Sigmoid colon (tissue), 7 donors: ENCODE results near the gene PTPN14. TPM values are rescaled to one million over a fixed set of nuclear protein-coding genes. Genes with fewer than 3 reads are reported as not detected.
A peak's percentile ranks its signal among the peaks of the same experiment; 100 is the strongest.

Source experiments
- DNase-seq: peaks from one replicate; pipeline ENCODE4 v3.0.0-alpha.2; 2019
- H3K27ac ChIP-seq, 4 donors: fragments of 200-600 bp; sonication (generic); one replicate each; pipeline ENCODE4 v1.5.1; 2016 to 2019; ENCODE audit warnings: mild to moderate bottlenecking in 1 of 4
- H3K27me3 ChIP-seq, 3 donors: fragments of 200-600 bp; sonication (generic); one replicate each; pipeline ENCODE4 v1.5.1; 2019; ENCODE audit warnings: mild to moderate bottlenecking in 1 of 3
- H3K36me3 ChIP-seq, 4 donors: fragments of 200-600 bp; sonication (generic); one replicate each; pipeline ENCODE4 v1.5.1; 2016 to 2019
- H3K4me1 ChIP-seq, 4 donors: fragments of 200-600 bp; sonication (generic); one replicate each; pipeline ENCODE4 v1.5.1; 2017 to 2019
- H3K4me3 ChIP-seq, 4 donors: fragments of 200-600 bp; sonication (generic); one replicate each; pipeline ENCODE4 v1.5.1; 2017 to 2019; ENCODE audit warnings: mild to moderate bottlenecking in 2 of 4, moderate library complexity in 1 of 4
- H3K9me3 ChIP-seq, 4 donors: fragments of 200-600 bp in 3 of 4; sonication (generic) in 3 of 4; one replicate each; pipeline versions ENCODE4 v1.5.1 to v1.6.1; 2013 to 2019
- EP300 ChIP-seq, 4 donors: sonication (generic); formaldehyde crosslinking; IDR thresholded peaks; one replicate each; pipeline ENCODE4 v1.6.1; 2017; ENCODE audit warnings: antibody characterized with exemption in 4 of 4
- POLR2A ChIP-seq, 2 donors: fragments of 450-650 bp; IDR thresholded peaks; one replicate each; pipeline ENCODE4 v1.6.1; 2016; ENCODE audit warnings: antibody characterized with exemption in 2 of 2, mild to moderate bottlenecking in 2 of 2, moderate library complexity in 2 of 2
- POLR2AphosphoS5 ChIP-seq, 4 donors: sonication (generic); formaldehyde crosslinking; IDR thresholded peaks; one replicate each; pipeline ENCODE4 v1.6.1; 2017; ENCODE audit warnings: antibody characterized with exemption in 4 of 4
- WGBS, 2 donors: extraction: QIAGEN DNeasy Blood & Tissue Kit; methylation state at CpG; one replicate each; pipeline ENCODE4 v1.1.7; 2013; 5-methylcytosine and 5-hydroxymethylcytosine counted together
- intact Hi-C: fragments of 100-400 bp; cut with DNase I; formaldehyde crosslinking; loops from one replicate; pipeline ENCODE4 v1.15.1; 2023
- polyA plus RNA-seq, 3 donors: library from polyadenylated mRNA; stranded (reverse); fragments of 200-250 nt; gene quantifications; one replicate each; pipeline ENCODE4 v1.2.3, GENCODE V29; 2013
- total RNA-seq, 4 donors: library from RNA; depleted of rRNA; stranded (reverse); fragments of >200 nt; gene quantifications; one replicate each; pipeline ENCODE4 v1.1.0, GENCODE V29; 2016
- TF ChIP-seq, protein P1 (sequence below), 4 experiments: fragments of 450-650 bp in 3 of 4; fragments of 200-600 bp in 1 of 4; IDR thresholded peaks; one replicate each; pipeline ENCODE4 v1.5.1; 2016 to 2019; ENCODE audit warnings: antibody characterized with exemption in 4 of 4, mild to moderate bottlenecking in 3 of 4, moderate library complexity in 2 of 4
- donor health status: healthy with polysubstance abuse.
- donor health status: Bipolar disorder and iron deficiency.
- donor health status: healthy.

Gene PTPN14
- total and polyA plus RNA-seq, 7 donors = 0.46 to 35.5 (median 20.1) TPM

DNA sequence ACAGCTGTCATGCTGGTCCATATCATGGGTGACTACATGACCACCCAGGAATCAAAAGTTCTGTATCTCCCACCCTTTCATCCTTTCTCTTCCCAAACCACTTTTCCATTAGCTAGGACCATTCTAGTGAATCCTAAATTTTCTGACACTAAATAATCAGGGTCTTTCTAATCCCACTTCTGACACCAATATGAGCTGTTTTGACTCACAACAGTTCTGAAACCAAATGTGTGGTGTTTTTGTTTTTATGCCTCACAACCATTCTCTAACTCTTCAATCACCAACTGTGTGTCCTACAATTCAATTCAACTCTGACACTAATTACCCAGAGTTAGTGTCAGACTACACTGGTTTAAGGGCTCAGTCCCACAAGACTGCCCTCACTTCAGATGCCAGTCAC, 206.5 kb downstream of the PTPN14 start:
- intact Hi-C loops = loop anchor here (5.0 kb wide), 1 partner anchor 37 kb away; no protein-coding TSS in a partner anchor
- peaks cover 0 to 18% (median 5%) of the 10 kb centered on the region in 4 donors for H3K36me3 ChIP-seq
- no peak for TF ChIP-seq EP300 (IDR thresholded peaks at IDR 0.05)
- TF ChIP-seq, protein P1, sequence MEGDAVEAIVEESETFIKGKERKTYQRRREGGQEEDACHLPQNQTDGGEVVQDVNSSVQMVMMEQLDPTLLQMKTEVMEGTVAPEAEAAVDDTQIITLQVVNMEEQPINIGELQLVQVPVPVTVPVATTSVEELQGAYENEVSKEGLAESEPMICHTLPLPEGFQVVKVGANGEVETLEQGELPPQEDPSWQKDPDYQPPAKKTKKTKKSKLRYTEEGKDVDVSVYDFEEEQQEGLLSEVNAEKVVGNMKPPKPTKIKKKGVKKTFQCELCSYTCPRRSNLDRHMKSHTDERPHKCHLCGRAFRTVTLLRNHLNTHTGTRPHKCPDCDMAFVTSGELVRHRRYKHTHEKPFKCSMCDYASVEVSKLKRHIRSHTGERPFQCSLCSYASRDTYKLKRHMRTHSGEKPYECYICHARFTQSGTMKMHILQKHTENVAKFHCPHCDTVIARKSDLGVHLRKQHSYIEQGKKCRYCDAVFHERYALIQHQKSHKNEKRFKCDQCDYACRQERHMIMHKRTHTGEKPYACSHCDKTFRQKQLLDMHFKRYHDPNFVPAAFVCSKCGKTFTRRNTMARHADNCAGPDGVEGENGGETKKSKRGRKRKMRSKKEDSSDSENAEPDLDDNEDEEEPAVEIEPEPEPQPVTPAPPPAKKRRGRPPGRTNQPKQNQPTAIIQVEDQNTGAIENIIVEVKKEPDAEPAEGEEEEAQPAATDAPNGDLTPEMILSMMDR (IDR thresholded peaks at IDR 0.05) = no peak
- TF ChIP-seq POLR2AphosphoS5 (IDR thresholded peaks at IDR 0.05) = no peak
- TF ChIP-seq POLR2A (IDR thresholded peaks at IDR 0.05) = no peak
- H3K9me3 ChIP-seq = peaks cover 0 to 3% (median 0%) of the 10 kb centered on the region in 4 donors
- H3K27me3 ChIP-seq = no peaks in the 10 kb centered on the region
- H3K4me3 ChIP-seq = no peak overlapping the region
- H3K27ac ChIP-seq = no peak overlapping the region
- DNase-seq = no peak
- H3K4me1 ChIP-seq = peaks cover 0 to 3% (median 0%) of the 10 kb centered on the region in 4 donors

DNA sequence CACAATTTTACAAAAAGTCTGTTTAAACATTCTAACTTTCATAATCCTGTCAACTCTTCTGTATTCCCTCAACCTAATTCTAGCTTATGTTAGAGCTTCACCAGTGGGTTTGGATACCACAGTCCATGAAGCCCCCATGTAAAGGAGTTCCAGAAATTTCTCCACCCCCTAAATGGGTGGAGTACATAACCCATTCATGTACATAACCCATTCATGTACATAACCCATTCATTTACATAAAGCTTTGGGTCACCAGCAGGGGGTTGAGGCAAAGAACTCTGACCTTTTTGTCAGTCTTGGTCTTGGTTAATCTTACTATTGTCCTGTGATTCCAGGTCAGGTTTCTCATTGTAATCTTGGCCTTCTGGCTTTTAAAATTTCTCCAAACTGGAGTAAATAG, 208.9 kb downstream of the PTPN14 start:
- Histone ChIP-seq H3K4me1 (peaks cover 0 to 16% (median 12%) of the 10 kb centered on the region in 4 donors), H3K27me3 (no peaks in the 10 kb centered on the region), H3K27ac (no peak overlapping the region), H3K9me3 (peaks cover 0 to 3% (median 0%) of the 10 kb centered on the region in 4 donors), H3K4me3 (no peak overlapping the region), H3K36me3 (peaks cover 0 to 13% (median 0%) of the 10 kb centered on the region in 4 donors)
- intact Hi-C loops = loop anchor here (5.0 kb wide), 1 partner anchor 40 kb away; no protein-coding TSS in a partner anchor
- TF ChIP-seq POLR2A (IDR thresholded peaks at IDR 0.05) (no peak), EP300 (IDR thresholded peaks at IDR 0.05) (no peak), POLR2AphosphoS5 (IDR thresholded peaks at IDR 0.05) (no peak)
- TF ChIP-seq, protein P1 (IDR thresholded peaks at IDR 0.05) = no peak
- DNase-seq = no peak

DNA sequence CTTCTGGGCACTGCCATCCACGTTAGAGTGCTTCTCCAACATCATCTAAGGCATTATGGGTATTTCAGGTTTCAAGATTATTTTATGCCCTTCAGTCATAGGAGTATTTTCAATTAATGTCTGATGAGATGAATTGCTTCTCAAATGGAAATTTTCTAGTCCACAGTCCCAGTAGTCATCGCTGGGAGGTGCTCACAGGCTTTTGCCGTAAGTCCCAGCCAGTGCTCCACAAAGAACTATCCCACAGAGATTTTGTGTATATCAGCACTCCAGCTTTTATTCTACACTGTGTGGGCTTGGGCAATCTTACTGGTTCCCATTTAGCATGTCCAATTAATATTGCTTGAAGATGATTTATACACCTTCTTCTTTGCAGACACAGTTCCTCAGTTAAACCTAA, 209.5 kb downstream of the PTPN14 start:
- DNase-seq = no peak
- H3K27me3 ChIP-seq = no peaks in the 10 kb centered on the region
- H3K4me3 ChIP-seq = no peak overlapping the region
- H3K36me3 ChIP-seq = peaks cover 0 to 10% (median 0%) of the 10 kb centered on the region in 4 donors
- peaks cover 0 to 3% (median 0%) of the 10 kb centered on the region in 4 donors for H3K9me3 ChIP-seq
- 85 to 92% methylated on average over 3 of the region's 3 CpGs for WGBS, 2 donors
- TF ChIP-seq EP300 (IDR thresholded peaks at IDR 0.05) (no peak), POLR2AphosphoS5 (IDR thresholded peaks at IDR 0.05) (no peak), POLR2A (IDR thresholded peaks at IDR 0.05) (no peak)
- TF ChIP-seq, protein P1 (IDR thresholded peaks at IDR 0.05) = no peak
- peaks cover 0 to 22% (median 18%) of the 10 kb centered on the region in 4 donors for H3K4me1 ChIP-seq
- intact Hi-C loops = loop anchor here (5.0 kb wide), 1 partner anchor 40 kb away; no protein-coding TSS in a partner anchor
- H3K27ac ChIP-seq = no peak overlapping the region

DNA sequence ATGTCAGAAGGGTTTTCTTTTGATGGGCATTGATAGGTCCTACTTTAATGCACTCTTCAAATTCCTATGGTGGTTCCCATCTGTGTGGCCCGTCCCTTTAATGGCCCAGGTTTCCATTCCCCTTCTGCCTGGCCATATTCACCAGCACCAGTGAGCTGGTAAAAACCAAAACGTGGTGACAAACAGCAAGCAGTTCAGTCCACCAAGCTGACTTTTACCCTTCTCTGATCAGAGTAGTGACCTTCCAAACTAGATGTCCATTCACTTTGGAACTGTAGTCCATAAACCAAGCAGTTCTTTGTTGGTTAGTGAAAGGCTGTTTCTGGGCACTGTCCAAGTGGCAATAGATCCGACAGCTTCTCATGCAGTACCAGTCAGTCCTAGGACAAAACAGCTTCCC, 209.9 kb downstream of the PTPN14 start:
- TF ChIP-seq EP300 (IDR thresholded peaks at IDR 0.05) (no peak), POLR2A (IDR thresholded peaks at IDR 0.05) (no peak)
- intact Hi-C loops = loop anchor here (5.0 kb wide), 1 partner anchor 41 kb away; no protein-coding TSS in a partner anchor
- Histone ChIP-seq H3K4me3 (no peak overlapping the region), H3K27ac (no peak overlapping the region), H3K9me3 (peaks cover 0 to 3% (median 0%) of the 10 kb centered on the region in 4 donors), H3K27me3 (no peaks in the 10 kb centered on the region), H3K36me3 (peaks cover 0 to 10% (median 0%) of the 10 kb centered on the region in 4 donors), H3K4me1 (peaks cover 0 to 27% (median 21%) of the 10 kb centered on the region in 4 donors)
- WGBS, 2 donors = 88 to 92% methylated on average over 3 of the region's 3 CpGs
- DNase-seq = no peak

DNA sequence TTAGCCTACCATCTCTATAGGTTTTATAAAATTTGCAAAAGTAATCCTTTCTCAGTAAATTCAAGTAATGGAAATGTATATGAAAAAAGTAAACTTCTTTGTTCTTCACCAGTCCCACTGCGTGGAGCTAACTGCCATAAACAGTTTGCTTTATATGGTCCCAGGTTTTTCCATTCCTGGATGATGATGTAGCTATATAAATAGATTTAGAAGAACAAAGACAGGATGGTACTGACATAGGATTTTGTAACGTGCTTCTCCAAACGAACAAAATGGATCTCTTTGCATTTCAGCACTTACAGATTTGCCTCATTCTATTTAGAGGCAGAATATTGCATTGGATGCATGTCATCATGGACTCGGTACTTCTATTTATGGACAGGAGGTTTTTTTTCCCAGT, 213.2 kb downstream of the PTPN14 start:
- Histone ChIP-seq H3K9me3 (no peaks in the 10 kb centered on the region), H3K27me3 (no peaks in the 10 kb centered on the region), H3K4me1 (peaks cover 0 to 30% (median 24%) of the 10 kb centered on the region in 4 donors), H3K36me3 (no peaks in the 10 kb centered on the region), H3K4me3 (no peak overlapping the region), H3K27ac (peak overlapping the region; percentile 70 to 86 (median 78))
- DNase-seq = no peak
- TF ChIP-seq POLR2A (IDR thresholded peaks at IDR 0.05) (no peak), POLR2AphosphoS5 (IDR thresholded peaks at IDR 0.05) (peak in 1 of 4 donors; percentile 10)
- intact Hi-C loops = loop anchor here (10.0 kb wide), 2 partner anchors 217 to 1187 kb away; partner anchors contain the start of gene PTPN14
- WGBS, 2 donors = 75 to 79% methylated on average over 4 of the region's 4 CpGs
